H1 (cell line): ENCODE measurements around the gene CAMTA1. TPM values are rescaled to one million over a fixed set of nuclear protein-coding genes. Genes with fewer than 3 reads are reported as not detected.

Source experiments
- CTCF ChIA-PET: fragments of 300-600 bp; sonication (Branson Sonifier 250); formaldehyde crosslinking; loops from one replicate; lab custom pipeline; 2021; ENCODE audit not compliant: partially characterized antibody; lab: Charles Lee
- POLR2A ChIA-PET: fragments of 300-600 bp; sonication (Branson Sonifier 250); formaldehyde crosslinking; loops from one replicate; lab custom pipeline; 2021; ENCODE audit warnings: inconsistent platforms; ENCODE audit not compliant: partially characterized antibody; lab: Charles Lee
- DNase-seq, 2 experiments: peaks; one replicate each; pipeline versions ENCODE4 v3.0.0 to v3.0.0-alpha.2; 2010 to 2022; ENCODE audit warnings: low spot score in 2 of 2, low read depth in 1 of 2, mixed read lengths in 1 of 2
- FAIRE-seq: peaks from 2 replicates; lab custom pipeline; 2011; peaks lifted over from hg19 to GRCh38; lab: Jason Lieb, UNC
- H2AFZ ChIP-seq: 2 replicates; pipeline ENCODE4 v1.8.1; 2012; ENCODE audit warnings: low read length, inconsistent platforms
- H2AK5ac ChIP-seq: 2 replicates; pipeline ENCODE4 v1.6.1; 2013; ENCODE audit warnings: low read depth, low read length
- H2BK120ac ChIP-seq: replicated peaks from 2 replicates; pipeline ENCODE3; 2013; ENCODE audit warnings: low read depth, low read length, inconsistent platforms
- H2BK12ac ChIP-seq: 2 replicates; pipeline ENCODE4 v1.6.1; 2013; ENCODE audit warnings: low read depth, low read length
- H2BK15ac ChIP-seq: 2 replicates; pipeline ENCODE4 v1.6.1; 2013; ENCODE audit warnings: low read length
- H2BK20ac ChIP-seq: 2 replicates; pipeline ENCODE4 v1.6.1; 2013; ENCODE audit warnings: low read length
- H2BK5ac ChIP-seq: 2 replicates; pipeline ENCODE4 v1.6.1; 2013; ENCODE audit warnings: low read depth, low read length
- H3K14ac ChIP-seq: 2 replicates; pipeline ENCODE4 v1.6.1; 2013; ENCODE audit warnings: inconsistent platforms; ENCODE audit not compliant: insufficient read length
- H3K18ac ChIP-seq: 2 replicates; pipeline ENCODE4 v1.6.1; 2013; ENCODE audit warnings: low read length; ENCODE audit errors: extremely low read depth
- H3K23ac ChIP-seq: 2 replicates; pipeline ENCODE4 v1.6.1; 2013; ENCODE audit warnings: inconsistent platforms; ENCODE audit not compliant: insufficient read length
- H3K23me2 ChIP-seq: 2 replicates; pipeline ENCODE4 v1.6.1; 2013; ENCODE audit warnings: low read depth, low read length
- H3K27ac ChIP-seq: 2 replicates; pipeline ENCODE4 v1.6.1; 2011; ENCODE audit warnings: low read depth, low read length, inconsistent platforms
- H3K27me3 ChIP-seq, 4 experiments: replicated peaks in 1 of 4; 1 replicate in 1 of 4; 2 replicates in 3 of 4; pipeline versions ENCODE4 v1.6.1 to v1.8.1; 2011 to 2013; ENCODE audit warnings: low read length in 3 of 4, mild to moderate bottlenecking in 3 of 4, inconsistent platforms in 2 of 4, mixed read lengths in 2 of 4, moderate library complexity in 1 of 4; ENCODE audit not compliant: control insufficient read depth in 3 of 4, insufficient read depth in 3 of 4; ENCODE audit errors: extremely low read depth in 1 of 4
- H3K36me3 ChIP-seq, 4 experiments: 2 replicates each; pipeline versions ENCODE4 v1.6.1 to v1.8.1; 2011 to 2013; ENCODE audit warnings: mild to moderate bottlenecking in 4 of 4, low read length in 3 of 4, moderate library complexity in 2 of 4, control low read depth in 1 of 4, inconsistent platforms in 1 of 4; ENCODE audit not compliant: insufficient read depth in 4 of 4, control insufficient read depth in 2 of 4
- H3K4ac ChIP-seq: replicated peaks from 2 replicates; pipeline ENCODE3; 2013; ENCODE audit warnings: low read length, low read depth, mixed read lengths, inconsistent platforms; ENCODE audit not compliant: insufficient read length
- H3K4me1 ChIP-seq, 4 experiments: replicated peaks in 1 of 4; 1 replicate in 1 of 4; 2 replicates in 3 of 4; pipeline versions ENCODE4 v1.6.1 to v1.8.1; 2011 to 2013; ENCODE audit warnings: low read length in 3 of 4, inconsistent platforms in 2 of 4, mixed read lengths in 1 of 4; ENCODE audit not compliant: insufficient read depth in 4 of 4, control insufficient read depth in 3 of 4
- H3K4me2 ChIP-seq, 2 experiments: 2 replicates each; pipeline versions ENCODE4 v1.6.1 to v1.8.1; 2011 to 2013; ENCODE audit warnings: low read depth in 2 of 2, low read length in 2 of 2, control low read depth in 1 of 2, inconsistent platforms in 1 of 2, mild to moderate bottlenecking in 1 of 2; ENCODE audit not compliant: insufficient read depth in 1 of 2
- H3K4me3 ChIP-seq, 4 experiments: fragments of 200-600, 300-600 bp in 1 of 4; sonication (generic), shearing (Covaris generic), sonication (Bioruptor Twin) in 1 of 4; 2 replicates each; pipeline versions ENCODE4 v1.5.1 to v1.8.1; 2011 to 2016; ENCODE audit warnings: low read length in 4 of 4, low read depth in 3 of 4, control low read depth in 2 of 4, inconsistent platforms in 2 of 4, mild to moderate bottlenecking in 2 of 4, mixed read lengths in 1 of 4, moderate library complexity in 1 of 4; ENCODE audit not compliant: insufficient read depth in 2 of 4; ENCODE audit errors: extremely low read depth in 1 of 4
- H3K56ac ChIP-seq: replicated peaks from 2 replicates; pipeline ENCODE3; 2013; ENCODE audit warnings: low read depth, mild to moderate bottlenecking, mixed read lengths, low read length, inconsistent platforms; ENCODE audit not compliant: insufficient read length
- H3K79me1 ChIP-seq: 2 replicates; pipeline ENCODE4 v1.6.1; 2013; ENCODE audit warnings: low read depth, low read length, control low read depth
- H3K79me2 ChIP-seq, 2 experiments: 2 replicates each; pipeline versions ENCODE4 v1.6.1 to v1.8.1; 2012 to 2013; ENCODE audit warnings: low read length in 2 of 2, mild to moderate bottlenecking in 2 of 2, inconsistent platforms in 1 of 2; ENCODE audit not compliant: insufficient read depth in 2 of 2, control insufficient read depth in 1 of 2
- H3K9ac ChIP-seq, 4 experiments: replicated peaks in 1 of 4; 1 replicate in 1 of 4; 2 replicates in 3 of 4; pipeline versions ENCODE4 v1.6.1 to v1.8.1; 2011 to 2013; ENCODE audit warnings: low read depth in 3 of 4, low read length in 3 of 4, control low read depth in 2 of 4, mild to moderate bottlenecking in 2 of 4, moderate library complexity in 2 of 4, inconsistent platforms in 1 of 4; ENCODE audit errors: extremely low read depth in 1 of 4
- H3K9me3 ChIP-seq, 2 experiments: 2 replicates each; pipeline versions ENCODE4 v1.6.1 to v1.8.1; 2012 to 2013; ENCODE audit warnings: mild to moderate bottlenecking in 2 of 2, moderate library complexity in 2 of 2, control low read depth in 1 of 2, inconsistent platforms in 1 of 2, low read depth in 1 of 2, low read length in 1 of 2, mixed read lengths in 1 of 2; ENCODE audit not compliant: insufficient read depth in 2 of 2
- H4K20me1 ChIP-seq, 2 experiments: replicated peaks in 1 of 2; 2 replicates each; pipeline versions ENCODE3 to v1.8.1; 2011 to 2013; ENCODE audit warnings: inconsistent platforms in 2 of 2, low read length in 2 of 2, mild to moderate bottlenecking in 1 of 2; ENCODE audit not compliant: insufficient read depth in 2 of 2, control insufficient read depth in 1 of 2
- H4K5ac ChIP-seq: 2 replicates; pipeline ENCODE4 v1.6.1; 2013; ENCODE audit warnings: low read length, low read depth, mixed read lengths, inconsistent platforms; ENCODE audit not compliant: insufficient read length
- H4K8ac ChIP-seq: 2 replicates; pipeline ENCODE4 v1.8.0; 2013; ENCODE audit warnings: mild to moderate bottlenecking, moderate library complexity, low read length, inconsistent platforms; ENCODE audit not compliant: insufficient read depth; ENCODE audit errors: extremely low read depth
- H4K91ac ChIP-seq: replicated peaks from 2 replicates; pipeline ENCODE3; 2013; ENCODE audit warnings: low read length, mixed read lengths, inconsistent platforms; ENCODE audit not compliant: insufficient read length
- CHD1 ChIP-seq: IDR thresholded peaks from 2 replicates; pipeline ENCODE4 v1.6.1; 2012; ENCODE audit warnings: low read depth, low read length, improper control_type of control experiment
- CTBP2 ChIP-seq: IDR thresholded peaks from 2 replicates; pipeline ENCODE4 v1.7.0; 2011; ENCODE audit warnings: borderline replicate concordance, mild to moderate bottlenecking, moderate library complexity, mixed read lengths, low read length; ENCODE audit not compliant: insufficient read depth, insufficient read length
- KDM4A ChIP-seq: IDR thresholded peaks from one replicate; pipeline ENCODE4 v1.7.1; 2012; ENCODE audit warnings: low read depth, mild to moderate bottlenecking, moderate library complexity, low read length, inconsistent platforms; ENCODE audit not compliant: severe bottlenecking
- MAFK ChIP-seq: IDR thresholded peaks from 2 replicates; pipeline ENCODE4 v1.6.1; 2012; ENCODE audit warnings: low read depth, mild to moderate bottlenecking, improper control_type of control experiment, low read length
- RAD21 ChIP-seq, 2 experiments: IDR thresholded peaks in 1 of 2; conservative IDR thresholded peaks in 1 of 2; 2 replicates each; pipeline ENCODE4 v1.6.1; 2011; ENCODE audit warnings: low read depth in 2 of 2, low read length in 2 of 2, improper control_type of control experiment in 1 of 2, inconsistent platforms in 1 of 2, mild to moderate bottlenecking in 1 of 2, moderate library complexity in 1 of 2
- SIN3A ChIP-seq, 2 experiments: IDR thresholded peaks in 1 of 2; conservative IDR thresholded peaks in 1 of 2; 2 replicates each; pipeline ENCODE4 v1.6.1; 2011 to 2012; ENCODE audit warnings: low read length in 2 of 2, improper control_type of control experiment in 1 of 2, low read depth in 1 of 2, mild to moderate bottlenecking in 1 of 2
- SIRT6 ChIP-seq: IDR thresholded peaks from one replicate; pipeline ENCODE4 v1.7.1; 2012; ENCODE audit warnings: low read length, inconsistent platforms
- TAF7 ChIP-seq: optimal IDR thresholded peaks from 2 replicates; pipeline ENCODE3; 2011; ENCODE audit warnings: low read depth, mild to moderate bottlenecking, inconsistent platforms, low read length, moderate library complexity, borderline replicate concordance
- WGBS, 2 experiments: shearing (Covaris generic) in 1 of 2; methylation state at CpG; one replicate each; pipeline versions ENCODE4 v1.1.6 to v1.1.7; 2013 to 2015; ENCODE audit warnings: low lambda C conversion rate in 2 of 2, mixed read lengths in 2 of 2, inconsistent platforms in 1 of 2, low coverage in 1 of 2, missing lambda C conversion rate in 1 of 2; ENCODE audit not compliant: insufficient replicate concordance in 2 of 2, insufficient coverage in 1 of 2, insufficient read length in 1 of 2; ENCODE audit errors: extremely low coverage in 1 of 2, missing lambda C conversion rate in 1 of 2; 5-methylcytosine and 5-hydroxymethylcytosine counted together
- polyA plus RNA-seq, 7 experiments: library from polyadenylated mRNA; depleted of rRNA in 3 of 7; stranded (reverse) in 5 of 7; unstranded in 2 of 7; fragments of >200 nt in 5 of 7; fragments of 200-250 nt in 2 of 7; gene quantifications; 1 replicate in 5 of 7; 2 replicates in 1 of 7; 4 replicates in 1 of 7; pipeline versions ENCODE4 v1.2.1 to v1.2.3, GENCODE V29; 2011 to 2013; ENCODE audit warnings: missing spikeins in 2 of 7, mixed read lengths in 2 of 7
- total RNA-seq: library from RNA; stranded (reverse); fragmentation: NEBNext Ultra II Directional; extraction: Animal tissue kit (Norgen Biotek cat#: 25700); gene quantifications from 2 replicates; pipeline ENCODE4 v1.2.1, GENCODE V29; 2021
- TF ChIP-seq, protein P1 (sequence below): IDR thresholded peaks from 2 replicates; pipeline ENCODE4 v1.6.1; 2011; ENCODE audit warnings: low read depth, mild to moderate bottlenecking, low read length; ENCODE audit not compliant: insufficient read depth

The CAMTA1 gene
- total and polyA plus RNA-seq, 2 of the 8 experiments (the other 6 are each of a cell fraction or from before 2014, with no cell fraction given), result 65.0 to 119 TPM

DNA sequence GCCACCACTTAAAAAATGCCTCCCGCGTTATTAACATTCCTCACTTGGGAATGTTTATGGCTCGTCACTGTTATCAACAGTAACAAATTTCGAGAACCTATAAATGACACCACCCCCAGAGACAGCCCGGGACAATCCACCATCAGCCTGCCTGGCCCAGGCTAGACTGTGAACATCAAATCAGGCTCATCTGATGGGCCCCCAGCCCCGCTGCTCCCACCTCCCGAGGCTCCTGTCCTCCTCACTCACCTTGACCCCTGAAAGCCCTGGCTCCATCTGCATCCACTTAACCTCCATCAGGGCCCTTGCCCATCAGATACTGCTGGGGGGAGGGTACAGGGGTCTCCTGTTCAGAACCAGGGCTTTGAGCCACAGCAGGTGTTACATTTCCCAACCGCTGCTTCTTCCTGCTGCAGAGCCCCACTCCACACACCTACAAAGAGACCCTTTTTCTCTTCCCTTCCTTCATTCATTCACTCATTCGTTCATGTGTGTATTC lies 829.4 kb downstream of the CAMTA1 start:
- no peak overlapping the region for H3K18ac ChIP-seq
- H4K8ac ChIP-seq, result no peak overlapping the region
- no peak overlapping the region for H3K4me2 ChIP-seq
- H3K79me1 ChIP-seq, result no peaks in the 10 kb centered on the region
- 94% methylated on average over 9 of the region's 9 CpGs; no CpG with 5 or more reads in 1 of the 2 experiments for WGBS, 2 experiments
- H2AFZ ChIP-seq, result no peak overlapping the region
- TF ChIP-seq MAFK, result no peak
- TF ChIP-seq KDM4A, result no peak
- no peak for TF ChIP-seq CTBP2
- no peak for TF ChIP-seq TAF7
- TF ChIP-seq CHD1, result no peak
- no peak for TF ChIP-seq RAD21 (IDR thresholded peaks at IDR 0.05 in 1 of 2, conservative IDR thresholded peaks at IDR 0.05 in 1 of 2; ENCODE audit: low read depth in 2 of 2, low read length in 2 of 2)
- no peak for TF ChIP-seq SIRT6
- no peak for TF ChIP-seq SIN3A (conservative IDR thresholded peaks at IDR 0.05 in 1 of 2, IDR thresholded peaks at IDR 0.05 in 1 of 2; ENCODE audit: low read depth in 1 of 2, low read length in 2 of 2)
- TF ChIP-seq, protein P1, sequence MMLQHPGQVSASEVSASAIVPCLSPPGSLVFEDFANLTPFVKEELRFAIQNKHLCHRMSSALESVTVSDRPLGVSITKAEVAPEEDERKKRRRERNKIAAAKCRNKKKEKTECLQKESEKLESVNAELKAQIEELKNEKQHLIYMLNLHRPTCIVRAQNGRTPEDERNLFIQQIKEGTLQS, result no peak
- no peak overlapping the region for H3K14ac ChIP-seq
- no peak overlapping the region for H3K4me3 ChIP-seq
- H4K5ac ChIP-seq, result no peak overlapping the region
- H2BK15ac ChIP-seq, result no peak overlapping the region
- no peak overlapping the region for H2BK20ac ChIP-seq
- H3K9me3 ChIP-seq, result no peaks in the 10 kb centered on the region
- H3K4ac ChIP-seq, result no peak overlapping the region
- FAIRE-seq (no peak), DNase-seq (no peak)
- H2BK120ac ChIP-seq, result no peak overlapping the region
- POLR2A ChIA-PET, result no interaction called here
- no peaks in the 10 kb centered on the region for H4K20me1 ChIP-seq
- H2BK12ac ChIP-seq, result no peak overlapping the region
- H3K27me3 ChIP-seq, result no peaks in the 10 kb centered on the region
- no peaks in the 10 kb centered on the region for H3K79me2 ChIP-seq
- no peak overlapping the region for H3K23ac ChIP-seq
- H3K4me1 ChIP-seq, result no peaks in the 10 kb centered on the region; a peak in 1 of 7 replicates
- H3K36me3 ChIP-seq, result no peaks in the 10 kb centered on the region
- H2BK5ac ChIP-seq, result no peak overlapping the region
- H3K23me2 ChIP-seq, result no peaks in the 10 kb centered on the region
- CTCF ChIA-PET, result no interaction called here
- no peak overlapping the region for H3K27ac ChIP-seq
- no peak overlapping the region for H4K91ac ChIP-seq
- H3K56ac ChIP-seq, result no peak overlapping the region
- H3K9ac ChIP-seq, result no peak overlapping the region
- H2AK5ac ChIP-seq, result no peak overlapping the region
